SK-N-MC (cell line): ENCODE data around the gene ZDHHC21.

Experiments used
- DNase-seq: peaks from one replicate; pipeline ENCODE4 v3.0.0-alpha.2; 2011; ENCODE audit warnings: low read depth, low spot score
- H3K27ac ChIP-seq: fragments of 200-600 bp; sonication (generic); 2 replicates; pipeline ENCODE4 v1.5.1; 2016; ENCODE audit warnings: mixed run types
- H3K36me3 ChIP-seq: fragments of 200-600 bp; sonication (generic); 2 replicates; pipeline ENCODE4 v1.6.1; 2017; ENCODE audit warnings: antibody characterized with exemption, low read length, mixed read lengths; ENCODE audit not compliant: insufficient read depth
- H3K4me3 ChIP-seq: fragments of 200-600 bp; sonication (generic); 2 replicates; pipeline ENCODE4 v1.5.1; 2016
- H3K9ac ChIP-seq: fragments of 200-600 bp; sonication (generic); 2 replicates; pipeline ENCODE4 v1.8.0; 2017; ENCODE audit warnings: mixed run types, mixed read lengths; ENCODE audit not compliant: insufficient read length
- H3K9me3 ChIP-seq: fragments of 200-600 bp; sonication (generic); 2 replicates; pipeline ENCODE4 v1.6.1; 2017; ENCODE audit warnings: low read depth, mild to moderate bottlenecking, antibody characterized with exemption, low read length, moderate library complexity, mixed read lengths
- EZH2 ChIP-seq: fragments of 200-600 bp; sonication (generic); IDR thresholded peaks from one replicate; pipeline ENCODE4 v1.6.1; 2017; ENCODE audit warnings: antibody characterized with exemption
- FOXP2 ChIP-seq: optimal IDR thresholded peaks from 2 replicates; pipeline ENCODE3; 2011; ENCODE audit warnings: mild to moderate bottlenecking, moderate library complexity; ENCODE audit not compliant: insufficient read depth; ENCODE audit errors: extremely low read length, control extremely low read depth
- POLR2AphosphoS5 ChIP-seq: IDR thresholded peaks from 2 replicates; pipeline ENCODE4 v1.6.1; 2012; ENCODE audit warnings: mild to moderate bottlenecking, low read depth, low read length, borderline replicate concordance

ZDHHC21 gene

DNA sequence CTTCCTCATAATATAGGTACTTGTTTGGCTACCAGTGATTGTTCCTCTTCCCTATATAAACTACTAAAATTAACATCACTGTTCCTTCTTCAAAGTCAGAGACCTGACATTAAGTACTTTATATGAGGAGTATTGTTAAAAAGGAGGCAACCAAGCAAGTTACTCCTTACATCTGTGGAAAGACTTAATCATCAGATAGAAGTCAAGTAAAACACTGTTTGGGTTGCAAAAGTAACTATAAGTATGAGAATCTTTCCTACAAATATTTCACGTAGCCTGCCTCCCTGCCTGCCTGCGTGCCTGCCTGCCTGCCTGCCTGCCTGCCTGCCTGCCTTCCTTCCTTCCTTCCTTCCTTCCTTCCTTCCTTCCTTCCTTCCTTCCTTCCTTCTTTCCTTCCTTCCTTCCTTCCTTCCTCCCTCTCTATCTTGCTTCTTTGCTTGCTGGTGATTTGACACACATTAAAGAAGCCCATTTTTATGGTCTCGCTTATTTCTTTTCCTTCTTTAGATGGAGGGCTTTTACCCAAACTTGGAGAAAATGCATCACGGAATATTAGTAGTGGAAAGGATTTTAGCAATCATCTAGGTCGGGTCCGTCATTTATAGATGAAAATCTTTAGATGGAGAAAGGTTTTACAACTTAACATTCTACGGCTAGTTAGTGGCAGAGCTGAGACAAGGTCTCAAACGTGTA is 26.1 kb upstream of the ZDHHC21 start:
- TF ChIP-seq POLR2AphosphoS5 = peak; percentile 54; the same call in 1 of the 2 replicates
- TF ChIP-seq EZH2 = no peak
- no peak for TF ChIP-seq FOXP2
- Histone ChIP-seq H3K9me3 (no peaks in the 10 kb centered on the region), H3K27ac (peak overlapping the region; percentile 100), H3K36me3 (no peaks in the 10 kb centered on the region), H3K9ac (peak overlapping the region; percentile 90), H3K4me3 (peak overlapping the region; percentile 83)
- peak; percentile 96 for DNase-seq

DNA sequence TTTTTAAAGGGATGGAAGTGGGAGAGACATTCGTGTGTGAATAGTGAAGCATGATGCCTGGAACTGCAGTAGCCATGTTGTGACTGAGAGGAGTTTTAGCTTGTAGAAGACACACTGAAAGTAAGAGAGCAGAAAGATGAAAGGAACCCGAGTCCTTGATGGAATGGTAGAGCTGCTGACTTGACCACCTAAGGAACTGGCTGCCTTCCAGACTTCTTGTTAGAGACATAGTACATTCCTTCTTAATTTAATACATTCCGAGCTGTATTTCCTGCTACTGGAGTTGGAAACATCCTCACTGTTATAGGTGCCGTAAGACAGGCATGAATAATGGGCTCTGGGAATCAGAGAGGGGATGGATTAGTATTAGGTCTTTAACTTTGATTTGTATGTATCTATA is 21.9 kb upstream of the ZDHHC21 start:
- no peak for TF ChIP-seq POLR2AphosphoS5
- no peak for TF ChIP-seq FOXP2
- TF ChIP-seq EZH2 = no peak
- Histone ChIP-seq H3K9me3 (peaks cover 8% of the 10 kb centered on the region; the same call in 1 of the 2 replicates), H3K27ac (peak overlapping the region; percentile 100), H3K36me3 (peaks cover 15% of the 10 kb centered on the region), H3K4me3 (peak overlapping the region; percentile 14; the same call in 1 of the 2 replicates), H3K9ac (no peak overlapping the region)
- peak; percentile 89 for DNase-seq

DNA sequence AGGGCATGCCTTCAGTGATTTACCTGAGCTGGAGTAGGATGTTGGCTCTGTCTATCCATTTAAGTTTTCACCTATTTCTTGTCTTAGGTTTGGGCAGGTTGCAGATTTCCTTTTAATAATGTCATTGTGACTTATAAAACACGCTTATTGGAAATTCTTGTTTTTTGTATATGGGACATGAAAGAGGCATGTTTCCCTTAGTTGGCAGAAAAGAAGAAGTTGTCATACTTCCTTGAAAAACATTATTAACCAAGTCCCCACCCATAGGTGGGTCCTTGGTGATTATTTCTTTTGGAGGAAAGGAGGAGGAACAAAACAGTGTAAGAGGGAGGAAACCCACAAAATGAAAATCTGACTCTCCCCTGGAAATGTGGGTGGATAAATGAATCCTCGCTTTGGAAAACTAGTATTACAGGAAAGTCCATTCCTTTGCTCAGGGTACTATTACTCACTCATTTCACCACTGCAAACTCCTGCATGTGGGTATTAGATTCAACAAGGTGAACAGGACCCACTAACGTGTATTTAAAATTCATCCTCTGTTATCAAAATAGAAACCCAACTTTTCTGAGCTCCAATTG is 20.0 kb upstream of the ZDHHC21 start:
- Histone ChIP-seq H3K4me3 (no peak overlapping the region), H3K9me3 (peaks cover 15% of the 10 kb centered on the region; the same call in 1 of the 2 replicates), H3K27ac (peak overlapping the region; percentile 54), H3K36me3 (peaks cover 27% of the 10 kb centered on the region), H3K9ac (no peak overlapping the region)
- no peak for DNase-seq
- TF ChIP-seq POLR2AphosphoS5 = no peak
- TF ChIP-seq EZH2 = no peak
- TF ChIP-seq FOXP2 = no peak

DNA sequence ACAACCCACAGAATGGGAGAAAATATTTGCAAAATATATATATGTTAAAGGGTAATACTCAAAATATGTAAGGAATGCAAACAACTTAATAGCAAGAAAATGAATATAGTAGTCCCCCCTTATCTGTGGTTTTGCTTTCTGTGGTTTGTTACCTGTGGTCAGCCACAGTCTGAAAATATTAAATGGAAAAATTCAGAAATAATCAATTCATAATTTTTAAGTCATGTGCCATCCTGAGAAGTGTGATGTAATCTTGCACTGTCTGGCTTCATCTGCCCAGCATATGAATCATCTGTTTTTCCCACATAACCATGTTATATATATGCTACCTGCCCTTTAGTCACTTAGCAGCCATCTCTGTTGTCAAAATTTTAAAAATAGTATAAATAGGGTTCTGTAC is 17.6 kb upstream of the ZDHHC21 start:
- no peak for DNase-seq
- peaks cover 36% of the 10 kb centered on the region for H3K36me3 ChIP-seq

DNA sequence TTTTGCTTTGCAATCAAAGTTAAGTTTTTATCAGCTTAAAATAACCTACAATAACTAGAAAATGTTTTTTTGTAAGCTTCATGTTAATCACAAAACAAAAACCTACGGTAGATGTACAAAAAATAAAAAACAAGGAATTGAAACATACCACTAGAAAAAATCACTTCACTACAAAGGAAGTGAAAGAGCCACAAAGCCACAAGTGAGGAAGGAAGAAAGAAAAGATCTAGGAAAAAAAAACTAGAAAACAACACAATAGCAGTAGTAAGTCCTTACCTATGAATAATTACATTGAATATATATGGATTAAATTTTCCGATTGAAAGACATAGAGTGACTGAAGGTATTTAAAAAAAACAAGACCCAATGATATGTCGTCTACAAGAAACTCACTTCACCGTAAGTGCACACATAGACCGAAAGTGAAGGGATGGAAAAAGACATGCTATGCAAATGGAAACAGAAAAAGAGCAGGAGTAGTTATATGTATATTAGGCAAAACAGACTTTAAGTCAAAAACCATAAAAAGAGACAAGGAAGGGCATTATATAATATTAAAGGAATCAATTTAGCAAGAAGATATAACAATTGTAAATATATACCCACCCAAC is 13.4 kb upstream of the ZDHHC21 start:
- DNase-seq = no peak
- no peak overlapping the region for H3K4me3 ChIP-seq
- no peak for TF ChIP-seq FOXP2
- no peak for TF ChIP-seq EZH2
- TF ChIP-seq POLR2AphosphoS5 = no peak
- H3K27ac ChIP-seq = no peak overlapping the region
- H3K36me3 ChIP-seq = peaks cover 48% of the 10 kb centered on the region
- no peak overlapping the region for H3K9ac ChIP-seq
- H3K9me3 ChIP-seq = peaks cover 20% of the 10 kb centered on the region; the same call in 1 of the 2 replicates

More for the DNA sequence above, 17.6 kb upstream of the ZDHHC21 start:
- no peak overlapping the region for H3K9ac ChIP-seq
- peaks cover 15% of the 10 kb centered on the region; the same call in 1 of the 2 replicates for H3K9me3 ChIP-seq
- TF ChIP-seq FOXP2 (no peak), EZH2 (no peak), POLR2AphosphoS5 (no peak)
- H3K4me3 ChIP-seq = no peak overlapping the region
- H3K27ac ChIP-seq = peak overlapping the region; percentile 28; the same call in 1 of the 2 replicates

DNA sequence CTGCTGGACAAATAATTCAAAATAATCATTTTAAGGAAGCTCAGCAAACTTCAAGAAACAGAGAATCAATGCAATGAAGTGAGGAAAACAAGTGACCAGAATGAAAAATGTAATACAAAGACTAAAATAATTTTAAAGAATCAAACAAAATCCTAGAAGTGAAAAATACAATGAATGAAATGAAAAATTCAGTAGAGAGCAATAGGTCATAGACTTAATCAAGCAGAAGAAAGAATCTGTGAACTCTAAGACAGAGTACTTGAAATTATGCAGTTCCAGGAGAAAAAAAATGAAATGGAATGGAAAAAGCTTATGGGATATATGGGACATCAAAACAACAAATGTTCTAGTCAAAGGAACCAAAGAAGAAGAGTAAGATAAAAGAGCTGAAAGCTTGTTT is 11.8 kb upstream of the ZDHHC21 start:
- no peak for TF ChIP-seq FOXP2
- TF ChIP-seq POLR2AphosphoS5 = no peak
- no peak for TF ChIP-seq EZH2

DNA sequence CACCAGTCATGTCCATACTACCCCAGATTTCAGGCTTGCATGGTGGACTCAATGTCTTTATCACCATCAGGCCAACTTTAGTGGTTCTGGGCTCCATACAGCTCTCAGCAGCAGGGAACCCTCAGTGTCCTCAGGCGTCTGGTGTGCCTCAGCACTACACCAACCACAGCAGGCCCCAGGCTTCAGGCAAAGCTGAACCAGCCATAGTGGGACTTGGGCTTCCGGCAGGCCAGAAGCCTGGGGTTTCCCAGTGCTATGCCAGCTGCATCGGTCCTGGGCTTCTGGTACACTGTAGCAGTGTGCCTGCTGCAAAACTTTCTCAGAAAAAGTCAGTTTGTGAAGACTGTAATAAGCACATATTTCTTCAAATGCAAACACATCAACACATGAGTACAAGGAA is 11.0 kb upstream of the ZDHHC21 start:
- DNase-seq = no peak
- peaks cover 7% of the 10 kb centered on the region; the same call in 1 of the 2 replicates for H3K9me3 ChIP-seq

More for the DNA sequence above, 11.8 kb upstream of the ZDHHC21 start:
- Histone ChIP-seq H3K9me3 (peaks cover 12% of the 10 kb centered on the region; the same call in 1 of the 2 replicates), H3K9ac (no peak overlapping the region), H3K27ac (no peak overlapping the region), H3K36me3 (peaks cover 35% of the 10 kb centered on the region), H3K4me3 (no peak overlapping the region)
- no peak for DNase-seq

DNA sequence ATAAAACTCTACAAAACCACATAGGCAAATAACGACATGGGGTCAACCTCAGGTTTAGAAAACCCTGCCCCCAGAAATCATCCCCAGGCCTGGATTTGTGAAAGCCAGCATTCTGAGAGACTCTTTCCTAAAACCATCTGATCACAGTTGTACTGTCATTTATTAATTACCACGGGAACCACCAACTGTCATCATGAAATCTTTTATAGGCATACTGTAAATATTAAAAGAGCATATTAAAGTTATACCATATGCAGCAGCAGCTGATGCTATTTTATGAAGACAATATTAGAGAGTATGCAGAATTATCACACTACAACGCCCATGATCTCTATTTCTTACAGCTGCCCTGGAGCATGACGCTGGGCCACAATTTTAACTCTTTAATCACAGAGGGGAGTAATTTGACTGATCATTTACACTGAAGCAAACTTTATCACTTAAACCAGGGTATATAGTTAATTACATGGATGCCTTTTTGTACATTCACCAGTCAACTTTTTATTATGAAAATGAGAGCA is 9.0 kb upstream of the ZDHHC21 start:
- TF ChIP-seq FOXP2 (no peak), POLR2AphosphoS5 (peak; percentile 66; the same call in 1 of the 2 replicates)
- Histone ChIP-seq H3K27ac (peak overlapping the region; percentile 73), H3K4me3 (peak overlapping the region; percentile 39), H3K36me3 (peaks cover 14% of the 10 kb centered on the region), H3K9ac (no peak overlapping the region), H3K9me3 (peaks cover 5% of the 10 kb centered on the region; the same call in 1 of the 2 replicates)
- no peak for DNase-seq

More for the DNA sequence above, 11.0 kb upstream of the ZDHHC21 start:
- Histone ChIP-seq H3K36me3 (peaks cover 28% of the 10 kb centered on the region), H3K27ac (no peak overlapping the region), H3K9ac (no peak overlapping the region), H3K4me3 (no peak overlapping the region)
- TF ChIP-seq FOXP2 (no peak), EZH2 (no peak), POLR2AphosphoS5 (no peak)
